Pancreas (tissue), 10 donors: ENCODE measurements around the gene SCIN. TPM values are rescaled to one million over a fixed set of nuclear protein-coding genes. Genes with fewer than 3 reads are reported as not detected.
A peak's percentile ranks its signal among the peaks of the same experiment; 100 is the strongest.

Experiments used
- ATAC-seq, 4 donors: fragments of 200-7000 bp; cut with Tn5 transposase; one replicate each; pipeline versions ENCODE4 v1.8.0 to v1.9.1; 2020; ENCODE audit warnings: mild to moderate bottlenecking in 4 of 4, moderate library complexity in 4 of 4
- DNase-seq, 6 donors: peaks; one replicate each; pipeline ENCODE4 v3.0.0-alpha.2; 2020
- FAIRE-seq: peaks from 2 replicates; lab custom pipeline; 2012; peaks lifted over from hg19 to GRCh38; lab: Jason Lieb, UNC
- H3K27ac ChIP-seq, 4 donors: fragments of 200-600 bp; sonication (generic); 1 replicate in 3 of 4; 2 replicates in 1 of 4; pipeline versions ENCODE4 v1.5.0 to v1.8.0; 2020
- H3K27me3 ChIP-seq, 4 donors: fragments of 200-600 bp; one replicate each; pipeline ENCODE4 v1.8.0; 2021
- H3K36me3 ChIP-seq, 3 donors: fragments of 200-600 bp; sonication (generic) in 1 of 3; one replicate each; pipeline versions ENCODE4 v1.5.0 to v1.8.0; 2020 to 2021
- H3K4me1 ChIP-seq, 3 donors: fragments of 200-600 bp; one replicate each; pipeline ENCODE4 v1.8.0; 2021
- H3K4me3 ChIP-seq, 4 donors: fragments of 200-600 bp; sonication (generic) in 2 of 4; one replicate each; pipeline versions ENCODE4 v1.5.0 to v1.8.0; 2020 to 2021
- H3K9me3 ChIP-seq, 4 donors: fragments of 200-600 bp; one replicate each; pipeline ENCODE4 v1.8.0; 2021
- CTCF ChIP-seq, 4 donors: fragments of 200-600 bp; sonication (generic) in 3 of 4; IDR thresholded peaks; one replicate each; pipeline versions ENCODE4 v1.5.0 to v1.8.0; 2021; ENCODE audit warnings: antibody characterized with exemption in 4 of 4
- WGBS, 2 donors: extraction: QIAGEN DNeasy Blood & Tissue Kit; methylation state at CpG; one replicate each; pipeline ENCODE4 v1.1.7; 2013; 5-methylcytosine and 5-hydroxymethylcytosine counted together
- intact Hi-C, 3 donors: fragments of 100-400 bp; cut with DNase I; formaldehyde crosslinking; loops; one replicate each; pipeline versions ENCODE4 v1.11.1 to v1.14.2; 2022
- polyA plus RNA-seq, 2 donors: library from polyadenylated mRNA; stranded (reverse); fragments of 200-250 nt; gene quantifications; one replicate each; pipeline ENCODE4 v1.2.3, GENCODE V29; 2013
- total RNA-seq, 6 donors: library from RNA; stranded (reverse); fragmentation: NEBNext Ultra II Directional in 4 of 6; extraction: Animal tissue kit (Norgen Biotek cat#: 25700) in 4 of 6; gene quantifications; one replicate each; pipeline versions ENCODE4 v1.2.1 to v1.2.4, GENCODE V29; 2021 to 2023
- donor health status: healthy with polysubstance abuse.
- donor health status: DM: no; HTN: no; CAD: no; lungs with moderate emphysema.
- donor health status: DM: no; HTN: no; CAD: no.
- donor health status: control.
- donor health status: control.
- donor health status: Bipolar disorder and iron deficiency.
- donor health status: DM: yes; HTN: yes; CAD: no.
- donor health status: DM: no; HTN: no; CAD: no.
- donor health status: DM: no; HTN: no; CAD: no.
- donor health status: DM: yes; HTN: yes; CAD: no.

The SCIN gene
- total and polyA plus RNA-seq, 8 donors, result 0.39 to 6.1 (median 1.1) TPM

GRCh38 chr7:12607134-12607533 lies 36.6 kb downstream of the SCIN start:
- no peak for FAIRE-seq
- no peaks in the 10 kb centered on the region for H3K4me1 ChIP-seq
- no peak overlapping the region for H3K27ac ChIP-seq
- H3K9me3 ChIP-seq, result no peaks in the 10 kb centered on the region
- DNase-seq, result no peak
- 72 to 79% methylated on average over 1 of the region's 1 CpG for WGBS, 2 donors
- intact Hi-C loops, result no loop called here
- H3K4me3 ChIP-seq, result no peak overlapping the region
- no peaks in the 10 kb centered on the region for H3K36me3 ChIP-seq
- TF ChIP-seq CTCF (IDR thresholded peaks at IDR 0.05), result no peak
- no peak for ATAC-seq
- H3K27me3 ChIP-seq, result no peaks in the 10 kb centered on the region

- WGBS, 2 donors, result 71 to 74% methylated on average over 1 of the region's 1 CpG
- no peaks in the 10 kb centered on the region for H3K27me3 ChIP-seq
- no peak overlapping the region for H3K4me3 ChIP-seq
- TF ChIP-seq CTCF (IDR thresholded peaks at IDR 0.05), result no peak
- DNase-seq (no peak), ATAC-seq (no peak), FAIRE-seq (no peak)
- no peaks in the 10 kb centered on the region for H3K4me1 ChIP-seq
- intact Hi-C loops, result no loop called here
- no peak overlapping the region for H3K27ac ChIP-seq
- no peaks in the 10 kb centered on the region for H3K36me3 ChIP-seq
- no peaks in the 10 kb centered on the region for H3K9me3 ChIP-seq
These were observed 39.0 kb downstream of the SCIN start for GRCh38 chr7:12609561-12609960.

GRCh38 chr7:12610899-12611298 lies 40.4 kb downstream of the SCIN start:
- ATAC-seq (no peak), FAIRE-seq (no peak)
- intact Hi-C loops, result no loop called here

GRCh38 chr7:12612622-12613021 lies 42.1 kb downstream of the SCIN start:
- H3K27ac ChIP-seq, result no peak overlapping the region
- DNase-seq, result no peak
- FAIRE-seq, result no peak
- H3K36me3 ChIP-seq, result no peaks in the 10 kb centered on the region
- no peak overlapping the region for H3K4me3 ChIP-seq
- 12 to 18% methylated on average over 2 of the region's 2 CpGs for WGBS, 2 donors
- H3K9me3 ChIP-seq, result no peaks in the 10 kb centered on the region
- no peaks in the 10 kb centered on the region for H3K27me3 ChIP-seq
- no peak for ATAC-seq
- no peaks in the 10 kb centered on the region for H3K4me1 ChIP-seq
- no peak for TF ChIP-seq CTCF (IDR thresholded peaks at IDR 0.05)
- intact Hi-C loops, result no loop called here

More at GRCh38 chr7:12610899-12611298, 40.4 kb downstream of the SCIN start:
- H3K4me1 ChIP-seq, result no peaks in the 10 kb centered on the region
- H3K9me3 ChIP-seq, result no peaks in the 10 kb centered on the region
- 81 to 82% methylated on average over 2 of the region's 2 CpGs for WGBS, 2 donors
- H3K4me3 ChIP-seq, result no peak overlapping the region
- no peak for DNase-seq
- H3K27me3 ChIP-seq, result no peaks in the 10 kb centered on the region
- no peak for TF ChIP-seq CTCF (IDR thresholded peaks at IDR 0.05)
- H3K27ac ChIP-seq, result no peak overlapping the region
- no peaks in the 10 kb centered on the region for H3K36me3 ChIP-seq

GRCh38 chr7:12619461-12620069 lies 49.0 kb downstream of the SCIN start:
- Histone ChIP-seq H3K9me3 (no peaks in the 10 kb centered on the region), H3K4me1 (peaks cover 0 to 10% (median 0%) of the 10 kb centered on the region in 3 donors), H3K4me3 (no peak overlapping the region), H3K27me3 (peaks cover 0 to 2% (median 0%) of the 10 kb centered on the region in 4 donors), H3K36me3 (no peaks in the 10 kb centered on the region), H3K27ac (no peak overlapping the region)
- no peak for TF ChIP-seq CTCF (IDR thresholded peaks at IDR 0.05)
- peak; percentile 71 for FAIRE-seq
- WGBS, 2 donors, result 15 to 21% methylated on average over 3 of the region's 3 CpGs
- DNase-seq, result no peak
- peak in 3 of 4 donors; percentile 54 to 77 (median 56) for ATAC-seq
- intact Hi-C loops, result no loop called here
